ENCODE measurements around the gene SNED1. TPM values are rescaled to one million over a fixed set of nuclear protein-coding genes. Genes with fewer than 3 reads are reported as not detected.

Gene SNED1
- total and polyA plus RNA-seq, 8 donors = 2.0 to 106 (median 16.0) TPM

DNA sequence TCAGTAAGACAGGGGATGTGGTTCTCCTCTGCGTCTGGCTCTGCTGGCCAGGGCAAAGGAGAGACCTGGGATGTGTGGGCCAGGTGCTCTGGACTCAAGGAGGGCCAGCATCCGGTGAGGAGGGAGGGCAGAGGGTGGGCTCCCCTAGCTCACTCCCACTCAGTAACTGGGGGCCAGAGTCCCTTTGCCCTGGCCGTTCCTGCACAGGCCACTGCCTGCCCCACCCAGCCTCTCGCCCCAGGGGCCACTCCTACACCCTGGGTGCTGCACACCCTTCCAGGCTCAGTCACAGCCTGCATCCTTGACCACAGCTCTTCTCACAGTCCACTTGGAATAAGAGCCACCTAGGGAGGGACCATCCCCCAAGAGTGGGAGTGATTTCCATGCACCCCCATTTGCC lies 41.0 kb downstream of the SNED1 start:
- no peak overlapping the region for H3K4me3 ChIP-seq
- 86 to 100% (median 92%) methylated on average over 3 to 4 of the region's 4 CpGs for WGBS, 5 donors
- H3K9me3 ChIP-seq = peaks cover 0 to 1% (median 0%) of the 10 kb centered on the region in 4 donors
- no peak overlapping the region for H3K27ac ChIP-seq
- intact Hi-C loops (cut with DNase I; ENCODE audit: low total_unique reads) = no loop called here
- H3K4me1 ChIP-seq = peaks cover 9 to 19% (median 13%) of the 10 kb centered on the region in 4 donors
- H3K27me3 ChIP-seq = peaks cover 0 to 14% (median 0%) of the 10 kb centered on the region in 3 donors
- peaks cover 0 to 55% (median 16%) of the 10 kb centered on the region in 4 donors for H3K36me3 ChIP-seq
- TF ChIP-seq POLR2A (IDR thresholded peaks at IDR 0.05) (no peak), EP300 (IDR thresholded peaks at IDR 0.05) (no peak), POLR2AphosphoS5 (IDR thresholded peaks at IDR 0.05) (no peak)
- TF ChIP-seq, protein P1, sequence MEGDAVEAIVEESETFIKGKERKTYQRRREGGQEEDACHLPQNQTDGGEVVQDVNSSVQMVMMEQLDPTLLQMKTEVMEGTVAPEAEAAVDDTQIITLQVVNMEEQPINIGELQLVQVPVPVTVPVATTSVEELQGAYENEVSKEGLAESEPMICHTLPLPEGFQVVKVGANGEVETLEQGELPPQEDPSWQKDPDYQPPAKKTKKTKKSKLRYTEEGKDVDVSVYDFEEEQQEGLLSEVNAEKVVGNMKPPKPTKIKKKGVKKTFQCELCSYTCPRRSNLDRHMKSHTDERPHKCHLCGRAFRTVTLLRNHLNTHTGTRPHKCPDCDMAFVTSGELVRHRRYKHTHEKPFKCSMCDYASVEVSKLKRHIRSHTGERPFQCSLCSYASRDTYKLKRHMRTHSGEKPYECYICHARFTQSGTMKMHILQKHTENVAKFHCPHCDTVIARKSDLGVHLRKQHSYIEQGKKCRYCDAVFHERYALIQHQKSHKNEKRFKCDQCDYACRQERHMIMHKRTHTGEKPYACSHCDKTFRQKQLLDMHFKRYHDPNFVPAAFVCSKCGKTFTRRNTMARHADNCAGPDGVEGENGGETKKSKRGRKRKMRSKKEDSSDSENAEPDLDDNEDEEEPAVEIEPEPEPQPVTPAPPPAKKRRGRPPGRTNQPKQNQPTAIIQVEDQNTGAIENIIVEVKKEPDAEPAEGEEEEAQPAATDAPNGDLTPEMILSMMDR (IDR thresholded peaks at IDR 0.05) = no peak
- no peak for DNase-seq

DNA sequence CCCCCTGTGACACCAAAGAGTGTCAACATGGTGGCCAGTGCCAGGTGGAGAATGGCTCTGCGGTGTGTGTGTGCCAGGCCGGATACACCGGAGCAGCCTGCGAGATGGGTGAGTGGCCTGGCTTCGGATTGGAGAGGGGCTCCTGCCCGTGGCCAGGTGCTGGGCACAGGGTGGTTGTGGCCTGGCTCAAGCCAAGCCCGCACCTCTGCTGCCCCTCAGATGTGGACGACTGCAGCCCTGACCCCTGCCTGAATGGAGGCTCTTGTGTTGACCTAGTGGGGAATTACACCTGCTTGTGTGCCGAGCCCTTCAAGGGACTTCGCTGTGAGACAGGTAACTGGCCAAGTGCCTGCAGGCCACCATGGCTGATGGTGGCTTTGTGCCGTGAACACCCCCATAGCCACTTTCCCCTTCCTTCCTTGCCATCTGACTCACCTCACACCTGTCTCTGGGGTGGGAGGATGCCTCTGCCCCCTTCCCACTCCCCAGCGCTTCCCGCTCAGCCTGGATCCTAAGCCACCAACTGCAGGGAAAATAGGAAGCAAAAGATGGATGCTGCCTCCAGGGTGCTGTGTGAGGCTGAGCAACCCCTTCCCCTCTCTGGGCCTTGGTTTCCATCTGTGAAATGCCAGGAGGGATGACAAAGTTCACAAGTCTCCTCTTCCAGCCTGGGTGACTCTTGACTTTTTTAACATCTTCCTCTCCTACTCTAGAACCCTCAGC lies 41.8 kb downstream of the SNED1 start:
- WGBS, 5 donors = 88 to 92% (median 91%) methylated on average over 5 to 13 of the region's 13 CpGs
- intact Hi-C loops (cut with DNase I; ENCODE audit: low total_unique reads) = no loop called here
- H3K9me3 ChIP-seq = peaks cover 0 to 10% (median 3%) of the 10 kb centered on the region in 4 donors
- H3K27me3 ChIP-seq = peaks cover 0 to 14% (median 0%) of the 10 kb centered on the region in 3 donors
- H3K4me1 ChIP-seq = peaks cover 9 to 18% (median 13%) of the 10 kb centered on the region in 4 donors
- H3K36me3 ChIP-seq = peaks cover 0 to 59% (median 15%) of the 10 kb centered on the region in 4 donors
- no peak for DNase-seq
- no peak overlapping the region for H3K27ac ChIP-seq
- H3K4me3 ChIP-seq = no peak overlapping the region
- TF ChIP-seq, protein P1 (IDR thresholded peaks at IDR 0.05) = no peak
- TF ChIP-seq POLR2A (IDR thresholded peaks at IDR 0.05) = no peak
- no peak for TF ChIP-seq POLR2AphosphoS5 (IDR thresholded peaks at IDR 0.05)
- TF ChIP-seq EP300 (IDR thresholded peaks at IDR 0.05) = no peak

DNA sequence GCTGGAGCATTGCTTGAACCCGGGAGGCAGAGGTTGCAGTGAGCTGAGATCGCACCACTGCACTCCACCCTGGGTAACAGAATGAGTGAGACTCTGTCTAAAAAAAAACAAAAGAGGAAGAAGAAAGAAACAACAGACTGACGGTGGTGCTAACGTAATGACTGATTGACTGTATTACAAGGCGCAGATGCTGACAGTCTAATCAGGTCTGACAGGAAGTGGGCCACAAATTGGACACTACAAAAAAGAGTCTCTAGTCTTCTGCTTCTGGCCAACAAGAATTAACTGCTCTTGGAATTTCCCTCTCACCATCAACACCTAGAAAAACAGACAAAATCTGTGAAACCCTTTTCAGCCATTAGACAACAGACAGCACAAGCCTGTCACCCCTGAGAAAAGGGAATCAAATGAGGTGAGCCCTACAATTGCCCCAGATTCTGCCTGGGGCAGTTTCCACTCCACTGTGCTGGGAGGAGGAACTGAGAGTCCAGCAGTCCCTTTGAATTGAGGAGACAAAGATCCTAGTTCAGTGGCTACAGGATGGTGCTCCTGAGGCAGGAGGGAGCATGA lies 43.3 kb downstream of the SNED1 start:
- no peak overlapping the region for H3K27ac ChIP-seq
- H3K36me3 ChIP-seq = peaks cover 0 to 59% (median 15%) of the 10 kb centered on the region in 4 donors
- no peak for DNase-seq
- peaks cover 2 to 7% (median 3%) of the 10 kb centered on the region in 4 donors for H3K4me1 ChIP-seq
- intact Hi-C loops (cut with DNase I; ENCODE audit: low total_unique reads) = no loop called here
- H3K27me3 ChIP-seq = peaks cover 0 to 4% (median 0%) of the 10 kb centered on the region in 3 donors
- WGBS, 5 donors = 70 to 82% (median 72%) methylated on average over 5 of the region's 5 CpGs
- no peak for TF ChIP-seq POLR2AphosphoS5 (IDR thresholded peaks at IDR 0.05)
- TF ChIP-seq POLR2A (IDR thresholded peaks at IDR 0.05) = no peak
- TF ChIP-seq, protein P1 (IDR thresholded peaks at IDR 0.05) = no peak
- no peak for TF ChIP-seq EP300 (IDR thresholded peaks at IDR 0.05)
- no peak overlapping the region for H3K4me3 ChIP-seq
- H3K9me3 ChIP-seq = peaks cover 0 to 10% (median 3%) of the 10 kb centered on the region in 4 donors

DNA sequence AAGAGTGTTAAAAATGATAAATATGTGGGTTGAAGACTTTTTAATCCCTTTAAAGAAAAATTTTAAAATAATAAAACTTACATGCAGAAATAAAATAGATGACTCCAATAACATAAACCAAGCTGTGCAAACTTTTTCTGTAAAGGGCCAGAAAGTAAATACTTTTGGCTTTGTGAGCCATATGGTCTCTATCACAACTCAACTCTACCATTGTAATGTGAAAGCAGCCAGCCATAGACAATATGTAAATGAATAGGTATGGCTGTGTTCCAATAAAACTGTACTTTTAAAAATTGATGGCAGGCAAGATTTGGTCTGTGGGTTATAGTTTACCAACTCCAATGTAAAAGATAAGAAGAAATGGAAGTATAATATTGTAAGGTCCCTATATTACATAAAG lies 45.2 kb downstream of the SNED1 start:
- H3K4me1 ChIP-seq = no peaks in the 10 kb centered on the region
- H3K4me3 ChIP-seq = no peak overlapping the region
- no peak for TF ChIP-seq EP300 (IDR thresholded peaks at IDR 0.05)
- H3K27me3 ChIP-seq = no peaks in the 10 kb centered on the region
- no peak overlapping the region for H3K27ac ChIP-seq
- peaks cover 0 to 10% (median 3%) of the 10 kb centered on the region in 4 donors for H3K9me3 ChIP-seq
- intact Hi-C loops (cut with DNase I; ENCODE audit: low total_unique reads) = no loop called here
- H3K36me3 ChIP-seq = peaks cover 0 to 54% (median 18%) of the 10 kb centered on the region in 4 donors
- DNase-seq = no peak
